ENCODE measurements around the gene BID.

The BID gene

GRCh38 chr22:17782621-17783020 is 8.4 kb upstream of the BID start:
- no peak for DNase-seq

- no peak for DNase-seq
Measured at GRCh38 chr22:17782158-17782557, 7.9 kb upstream of the BID start.

- DNase-seq: peak in 1 of 2 experiments; percentile 64
Measured at GRCh38 chr22:17781319-17782031, 7.2 kb upstream of the BID start.

GRCh38 chr22:17780741-17781318 is 6.6 kb upstream of the BID start:
- no peak for DNase-seq

DNA sequence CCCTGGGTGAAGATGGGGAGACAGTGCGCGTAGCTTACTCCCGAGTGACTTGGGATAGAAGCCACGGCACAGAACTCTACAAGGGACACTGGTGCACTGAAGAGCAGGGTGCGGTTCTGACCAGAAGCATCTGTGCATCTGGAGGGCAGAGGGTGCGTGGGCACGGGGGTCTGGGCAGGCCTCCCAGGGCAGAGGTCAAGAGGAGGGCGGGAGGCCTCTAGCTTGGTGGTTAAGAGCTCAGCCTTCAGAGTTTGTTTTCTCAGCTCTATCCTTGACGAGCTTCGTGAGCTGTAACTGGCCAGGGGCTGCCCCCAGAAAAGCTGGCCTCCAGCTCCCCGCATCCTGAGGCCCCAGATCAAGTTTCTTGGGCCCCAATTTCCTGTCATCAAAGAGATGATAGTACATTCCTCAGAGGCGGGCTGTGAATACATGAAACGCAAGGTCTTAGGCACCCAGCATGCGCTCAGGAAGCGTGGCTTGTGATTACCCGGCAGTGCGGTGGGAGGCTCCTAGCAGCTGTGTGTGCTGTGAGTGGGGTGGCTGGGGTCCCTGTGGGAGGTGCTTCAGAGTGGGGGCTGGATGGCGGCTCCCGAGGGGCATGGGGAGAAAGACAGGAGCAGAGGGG is 6.0 kb upstream of the BID start:
- no peak for DNase-seq

GRCh38 chr22:17779286-17780115 is 5.2 kb upstream of the BID start:
- no peak for DNase-seq

DNA sequence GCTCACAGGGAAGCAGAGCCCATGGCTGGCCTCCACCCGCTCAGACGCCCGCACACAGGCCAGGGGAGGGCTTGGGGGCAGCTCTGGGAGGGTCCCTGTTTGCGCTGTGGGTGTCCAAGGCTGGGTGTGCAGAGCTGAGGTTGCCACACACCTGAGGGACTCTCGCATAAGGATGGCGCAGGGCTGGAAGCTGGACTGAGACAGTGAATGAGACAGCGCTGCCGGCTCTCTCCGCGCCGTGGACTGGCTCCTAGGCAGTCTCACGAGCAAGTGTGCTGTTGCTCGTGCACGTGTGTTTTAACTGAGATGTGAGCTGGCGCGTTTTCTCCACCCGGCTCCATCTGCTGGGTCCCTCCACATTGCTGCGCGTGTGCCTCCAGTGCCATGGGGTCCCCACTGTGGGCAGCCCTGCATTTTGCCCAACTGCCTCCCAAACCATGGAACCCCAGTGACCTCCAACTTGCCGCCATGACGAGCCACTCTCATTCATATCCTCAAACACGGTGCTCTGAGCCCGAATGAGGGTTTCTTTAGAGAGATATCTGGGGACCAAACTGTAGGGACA is 4.2 kb upstream of the BID start:
- DNase-seq: no peak

DNA sequence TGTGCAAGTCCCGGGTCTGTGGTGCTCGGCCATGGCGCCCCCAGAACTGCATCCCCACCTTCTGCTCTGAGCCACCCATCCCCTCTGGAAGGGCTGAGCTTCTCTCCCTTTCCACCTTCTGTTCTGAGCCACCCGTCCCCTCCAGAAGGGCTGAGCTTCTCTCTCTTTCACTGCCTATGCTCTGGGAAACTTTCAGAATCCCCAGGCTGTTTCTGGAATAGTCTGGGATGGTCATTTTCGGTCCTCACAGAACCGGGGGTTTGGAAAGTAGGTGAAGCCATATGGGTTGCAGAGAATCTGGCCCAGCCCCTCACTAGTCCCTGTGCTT is 3.4 kb upstream of the BID start:
- DNase-seq: no peak

- DNase-seq: no peak
Measured at GRCh38 chr22:17777005-17777716, 2.9 kb upstream of the BID start.

- no peak for DNase-seq
Measured at GRCh38 chr22:17775781-17776465, 1.7 kb upstream of the BID start.

GRCh38 chr22:17774926-17775685 is 837 bp upstream of the BID start:
- no peak for DNase-seq

DNA sequence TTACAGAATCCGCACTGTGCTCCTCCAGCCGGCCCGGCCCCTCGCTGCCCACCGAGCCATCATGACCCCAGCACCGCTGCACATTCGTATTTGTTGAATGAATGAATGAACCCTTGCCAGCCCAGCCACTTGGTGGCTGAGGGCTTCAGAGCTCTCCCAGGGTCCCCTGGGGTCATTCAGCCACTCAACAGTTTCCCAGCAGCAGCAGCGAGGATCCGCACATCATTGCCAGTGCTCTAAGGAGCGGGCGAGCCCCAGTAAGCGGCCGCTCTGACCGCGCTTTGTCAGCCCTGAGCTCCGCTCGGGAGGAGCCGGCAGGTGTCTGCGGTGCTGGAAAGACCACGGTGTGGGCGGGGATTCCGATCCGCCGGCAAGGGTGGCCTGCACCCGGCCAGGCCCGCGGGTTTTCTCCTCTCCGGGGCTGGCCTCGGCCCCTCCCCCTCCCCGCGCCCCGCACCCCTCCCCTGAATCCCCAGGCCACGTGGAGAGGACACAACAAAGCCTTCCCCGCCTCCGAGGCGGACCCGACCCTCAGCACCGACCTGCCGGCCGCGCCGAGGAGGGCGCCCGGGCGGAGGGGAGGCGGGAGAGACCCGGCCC is 563 bp downstream of the BID start:
- peak; percentile 56 to 65 for DNase-seq

- DNase-seq: no peak
Measured at GRCh38 chr22:17772958-17773605, 1.2 kb downstream of the BID start.

DNA sequence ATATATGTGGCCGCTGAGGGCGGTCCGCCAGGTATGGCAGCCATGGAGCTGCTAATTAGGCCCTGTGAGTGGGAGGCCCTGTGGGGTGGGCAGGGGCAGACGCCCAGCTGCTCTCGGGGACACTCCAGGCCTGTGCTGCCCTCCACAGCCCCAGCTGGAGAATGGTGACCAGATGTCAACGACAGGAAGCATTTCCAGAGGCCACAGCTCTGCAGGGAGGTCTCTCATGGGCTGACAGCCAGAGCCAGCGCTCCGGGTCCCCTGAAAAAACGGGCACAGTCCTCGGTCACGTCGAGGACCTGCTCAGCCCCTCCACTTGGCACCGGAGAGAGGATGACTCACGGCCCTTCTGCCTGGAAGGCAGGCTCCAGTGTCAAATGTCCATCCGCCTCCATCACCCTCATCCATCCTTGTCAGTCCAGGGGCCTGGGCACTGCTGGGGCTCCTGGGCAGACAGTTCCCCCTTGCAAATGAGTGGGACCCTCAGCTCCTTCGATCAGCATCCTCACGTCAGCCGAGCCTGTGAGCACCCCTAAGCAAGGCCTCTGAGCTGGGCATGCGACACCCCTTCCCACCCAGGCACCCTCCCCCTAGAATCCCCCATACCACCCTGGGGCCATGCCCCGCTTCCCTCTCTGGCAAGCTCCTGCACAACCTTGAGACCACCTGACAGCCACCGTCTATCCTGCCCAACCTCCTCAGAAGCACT is 1.9 kb downstream of the BID start:
- no peak for DNase-seq

GRCh38 chr22:17770180-17771077 is 3.8 kb downstream of the BID start:
- DNase-seq: no peak

DNA sequence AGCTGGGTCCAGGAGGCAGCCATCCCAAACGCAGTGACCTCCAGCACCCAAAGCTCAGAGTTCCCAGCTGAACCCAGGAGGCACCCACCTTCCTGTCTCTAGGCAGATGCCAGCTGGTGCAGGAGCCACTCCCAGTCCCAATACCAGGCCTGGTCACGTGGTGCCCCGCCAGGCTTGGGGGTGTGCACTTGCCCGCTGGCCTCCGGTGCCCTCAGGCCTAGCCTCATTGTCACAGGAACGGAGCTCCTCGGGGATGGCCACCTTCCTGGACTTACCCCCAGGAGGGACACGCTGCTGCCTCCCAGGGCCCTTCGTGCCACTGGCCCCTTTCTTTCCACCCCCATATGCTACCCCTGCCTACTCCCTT is 4.6 kb downstream of the BID start:
- DNase-seq: no peak

DNA sequence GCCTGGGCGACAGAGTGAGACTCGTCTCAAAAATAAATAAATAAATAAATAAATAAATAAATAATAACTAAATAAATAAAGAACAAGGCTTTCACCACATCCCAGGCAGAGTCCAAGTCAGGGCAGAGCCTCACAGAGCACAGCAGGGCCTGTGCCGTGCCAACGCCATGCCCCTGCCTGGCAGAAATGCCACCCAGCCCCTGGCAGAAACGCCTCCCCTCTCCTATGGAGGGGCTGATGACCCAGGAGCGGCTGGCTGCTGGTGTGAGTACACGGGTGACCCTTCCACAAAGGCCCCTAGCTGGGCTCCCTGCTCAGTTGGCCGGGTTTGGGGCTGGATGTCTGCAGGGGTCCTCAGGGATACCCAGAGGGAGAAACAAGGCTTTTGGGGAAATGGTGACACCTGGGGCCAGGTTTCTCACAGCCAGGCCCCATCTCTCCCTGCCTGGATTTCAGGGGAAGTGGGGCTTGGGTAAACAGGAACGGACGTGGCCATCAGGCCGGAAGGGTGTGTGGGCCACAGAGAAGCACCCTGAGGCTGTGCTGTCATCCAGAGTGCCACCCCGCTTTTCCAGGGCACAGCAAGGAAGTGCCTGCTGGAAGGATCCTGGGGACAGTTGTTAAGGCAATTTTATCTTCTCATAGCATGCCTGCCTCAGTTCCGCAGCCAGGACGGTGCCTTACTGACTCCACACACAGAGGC is 5.1 kb downstream of the BID start:
- no peak for DNase-seq

Data from NCI-H2081 (cell line).